ENCODE data around the gene KCNB1. TPM values are rescaled to one million over a fixed set of nuclear protein-coding genes. Genes with fewer than 3 reads are reported as not detected.

Gene KCNB1
- total RNA-seq, 1 donor from 2014 or later: 0.98 TPM

GRCh38 chr20:49409302-49409974 is 73.0 kb downstream of the KCNB1 start:
- Mint-ChIP-seq H3K4me3 (ENCODE audit: low read depth) (no peak overlapping the region), H3K27ac (no peak overlapping the region)

GRCh38 chr20:49408509-49409104 is 73.9 kb downstream of the KCNB1 start:
- no peak for TF ChIP-seq CTCF (IDR thresholded peaks at IDR 0.05; ENCODE audit: unreplicated experiment)

More at GRCh38 chr20:49409302-49409974, 73.0 kb downstream of the KCNB1 start:
- Mint-ChIP-seq H3K36me3 (ENCODE audit: insufficient read depth) (no peaks in the 10 kb centered on the region), H3K9me3 (ENCODE audit: low read depth) (no peaks in the 10 kb centered on the region), H3K4me1 (ENCODE audit: low read depth) (peaks cover 3% of the 10 kb centered on the region), H3K27me3 (peaks cover 18% of the 10 kb centered on the region)
- DNase-seq (ENCODE audit: low spot score, unreplicated experiment): no peak
- TF ChIP-seq CTCF (IDR thresholded peaks at IDR 0.05; ENCODE audit: unreplicated experiment): no peak

GRCh38 chr20:49406666-49407065 is 75.8 kb downstream of the KCNB1 start:
- no peak for DNase-seq (ENCODE audit: low spot score, unreplicated experiment)
- Mint-ChIP-seq H3K4me1 (ENCODE audit: low read depth) (peaks cover 5% of the 10 kb centered on the region), H3K36me3 (ENCODE audit: insufficient read depth) (peaks cover 2% of the 10 kb centered on the region), H3K9me3 (ENCODE audit: low read depth) (peaks cover 4% of the 10 kb centered on the region), H3K27ac (no peak overlapping the region), H3K4me3 (ENCODE audit: low read depth) (no peak overlapping the region), H3K27me3 (peaks cover 9% of the 10 kb centered on the region)
- no peak for TF ChIP-seq CTCF (IDR thresholded peaks at IDR 0.05; ENCODE audit: unreplicated experiment)

More at GRCh38 chr20:49408509-49409104, 73.9 kb downstream of the KCNB1 start:
- DNase-seq (ENCODE audit: low spot score, unreplicated experiment): no peak
- H3K4me3 Mint-ChIP-seq (ENCODE audit: low read depth): no peak overlapping the region
- peaks cover 3% of the 10 kb centered on the region for H3K4me1 Mint-ChIP-seq (ENCODE audit: low read depth)
- peaks cover 13% of the 10 kb centered on the region for H3K27me3 Mint-ChIP-seq
- H3K36me3 Mint-ChIP-seq (ENCODE audit: insufficient read depth): no peaks in the 10 kb centered on the region
- no peak overlapping the region for H3K27ac Mint-ChIP-seq
- H3K9me3 Mint-ChIP-seq (ENCODE audit: low read depth): no peaks in the 10 kb centered on the region

- H3K4me3 Mint-ChIP-seq (ENCODE audit: low read depth): no peak overlapping the region
- no peak for TF ChIP-seq CTCF (IDR thresholded peaks at IDR 0.05; ENCODE audit: unreplicated experiment)
- no peak overlapping the region for H3K27ac Mint-ChIP-seq
- peaks cover 2% of the 10 kb centered on the region for H3K36me3 Mint-ChIP-seq (ENCODE audit: insufficient read depth)
- peaks cover 4% of the 10 kb centered on the region for H3K9me3 Mint-ChIP-seq (ENCODE audit: low read depth)
- H3K27me3 Mint-ChIP-seq: peaks cover 9% of the 10 kb centered on the region
- peaks cover 5% of the 10 kb centered on the region for H3K4me1 Mint-ChIP-seq (ENCODE audit: low read depth)
- DNase-seq (ENCODE audit: low spot score, unreplicated experiment): no peak
Observed at GRCh38 chr20:49405696-49406095, 76.8 kb downstream of the KCNB1 start.

GRCh38 chr20:49405062-49405683 is 77.3 kb downstream of the KCNB1 start:
- Mint-ChIP-seq H3K9me3 (ENCODE audit: low read depth) (peaks cover 4% of the 10 kb centered on the region), H3K36me3 (ENCODE audit: insufficient read depth) (peaks cover 2% of the 10 kb centered on the region), H3K4me3 (ENCODE audit: low read depth) (no peak overlapping the region), H3K27me3 (peaks cover 9% of the 10 kb centered on the region), H3K4me1 (ENCODE audit: low read depth) (peaks cover 5% of the 10 kb centered on the region), H3K27ac (no peak overlapping the region)
- no peak for TF ChIP-seq CTCF (IDR thresholded peaks at IDR 0.05; ENCODE audit: unreplicated experiment)
- no peak for DNase-seq (ENCODE audit: low spot score, unreplicated experiment)

Data from progenitor cell of endocrine pancreas (in vitro differentiated cells).